GM18520 (cell line): ENCODE measurements around the gene SCRN1.

Experiments
- ATAC-seq: cut with Tn5 transposase; IDR thresholded peaks from one replicate; pipeline ENCODE4 v1.9.1; 2021; ENCODE audit not compliant: unreplicated experiment

The SCRN1 gene

DNA sequence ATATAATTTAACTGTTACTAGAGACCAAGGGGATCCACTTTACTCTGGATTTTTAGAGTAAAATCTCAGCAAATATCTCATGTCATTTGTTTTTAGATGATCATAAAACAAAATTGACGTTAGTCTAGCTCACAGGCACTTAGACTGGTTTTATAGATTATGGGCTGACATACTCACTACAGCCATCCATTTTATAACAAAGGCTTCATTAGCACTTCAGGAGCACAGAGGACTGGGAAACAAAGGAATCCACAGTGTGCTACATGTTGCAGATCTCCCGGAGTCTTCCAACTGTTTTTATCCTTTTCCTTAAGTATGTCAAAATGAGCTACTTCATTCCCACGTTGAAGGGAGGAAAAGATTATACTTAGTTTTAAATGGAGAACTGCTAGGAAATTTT lies 15.9 kb upstream of the SCRN1 start:
- ATAC-seq, result no peak

DNA sequence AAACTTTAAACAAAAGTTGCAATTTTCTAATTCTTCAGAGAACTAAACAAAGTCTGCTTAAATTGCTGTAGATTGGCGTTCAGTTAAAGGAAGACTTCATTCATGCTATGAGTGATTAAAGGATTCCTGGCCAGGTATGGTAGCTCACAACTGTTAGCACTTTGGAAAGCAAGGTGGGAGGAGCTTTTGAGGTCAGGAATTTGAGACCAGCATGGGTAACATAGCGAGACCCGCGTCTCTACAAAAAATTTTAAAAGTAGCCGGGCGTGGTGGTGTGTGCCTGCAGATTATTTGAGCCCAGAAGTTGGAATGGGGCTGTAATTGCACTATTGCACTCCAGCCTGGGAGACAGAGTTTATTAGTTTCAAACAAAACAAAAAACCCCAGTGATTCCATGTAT lies 13.5 kb upstream of the SCRN1 start:
- ATAC-seq, result no peak

DNA sequence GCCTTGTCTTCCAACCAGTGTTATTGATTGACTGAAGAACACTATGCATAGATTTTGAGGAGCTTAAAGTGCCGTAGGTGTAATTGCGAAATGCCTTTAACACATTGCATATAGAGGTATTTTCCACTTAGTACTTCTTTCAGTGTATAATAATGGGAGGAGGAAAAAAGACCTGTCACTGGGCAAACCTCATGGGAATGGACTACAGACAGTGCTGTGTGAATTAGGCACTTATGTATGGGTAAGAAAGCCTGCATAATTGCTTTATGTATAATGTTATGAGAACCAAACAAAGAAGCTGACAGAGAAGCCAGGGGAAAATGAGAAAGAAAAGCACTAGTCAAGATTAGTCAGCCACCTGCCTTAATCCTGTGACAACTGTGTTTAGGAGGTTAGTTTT lies 12.4 kb upstream of the SCRN1 start:
- ATAC-seq, result no peak

DNA sequence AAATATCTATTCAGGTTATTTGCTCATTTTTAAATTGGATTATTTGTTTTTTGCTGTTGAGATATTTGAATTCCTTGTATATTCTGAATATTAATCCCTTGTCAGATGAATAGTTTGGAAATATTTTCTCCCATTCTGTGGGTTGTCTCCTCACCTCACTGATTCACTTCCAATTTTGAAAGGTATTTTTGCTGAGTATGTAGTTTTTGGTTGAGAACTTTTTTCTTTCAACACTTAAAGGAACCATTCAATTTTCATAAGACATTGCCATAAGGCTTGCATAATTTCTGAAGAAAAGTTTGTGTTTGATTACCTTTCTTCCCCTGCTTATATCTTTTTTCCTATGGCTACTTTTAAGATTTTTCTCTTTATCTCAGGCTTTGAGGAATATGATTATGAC lies 8.9 kb upstream of the SCRN1 start:
- no peak for ATAC-seq

DNA sequence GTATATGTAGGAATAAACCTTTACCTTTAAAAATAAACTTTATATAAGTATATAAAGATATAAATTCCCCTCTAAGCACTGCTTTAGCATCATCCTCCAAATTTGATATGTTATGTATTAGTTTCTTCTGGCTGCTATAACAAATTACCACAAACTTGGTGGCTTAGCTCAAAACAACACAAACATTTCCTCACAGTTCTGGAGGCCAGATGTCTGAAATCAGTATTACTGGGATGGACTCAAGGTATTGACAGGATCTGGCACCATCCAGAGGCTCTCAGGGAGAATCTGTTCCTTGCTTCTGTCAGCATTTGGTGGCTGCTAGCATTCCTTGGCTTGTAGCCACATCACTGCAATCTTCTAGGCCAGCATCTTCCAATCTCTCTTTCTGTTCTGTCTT lies 6.7 kb upstream of the SCRN1 start:
- no peak for ATAC-seq

DNA sequence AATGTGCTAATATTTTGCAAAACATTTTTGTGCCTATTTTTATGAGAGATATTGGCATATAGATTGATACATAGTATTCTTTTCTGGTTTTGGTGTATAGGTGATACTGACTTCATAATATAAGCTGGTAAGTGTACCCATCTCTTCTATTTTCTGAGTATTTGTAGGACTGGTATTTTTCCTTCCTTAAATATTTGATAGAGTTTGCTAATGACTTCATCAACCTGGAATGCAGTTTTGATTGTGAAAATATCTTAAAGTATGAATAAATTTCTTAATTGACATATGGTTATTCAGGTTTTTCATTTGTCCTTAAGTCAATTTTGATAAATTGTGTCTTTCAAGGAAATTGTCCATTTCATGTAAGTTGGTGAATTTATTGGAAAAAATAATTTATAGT lies 6.1 kb upstream of the SCRN1 start:
- ATAC-seq, result no peak

DNA sequence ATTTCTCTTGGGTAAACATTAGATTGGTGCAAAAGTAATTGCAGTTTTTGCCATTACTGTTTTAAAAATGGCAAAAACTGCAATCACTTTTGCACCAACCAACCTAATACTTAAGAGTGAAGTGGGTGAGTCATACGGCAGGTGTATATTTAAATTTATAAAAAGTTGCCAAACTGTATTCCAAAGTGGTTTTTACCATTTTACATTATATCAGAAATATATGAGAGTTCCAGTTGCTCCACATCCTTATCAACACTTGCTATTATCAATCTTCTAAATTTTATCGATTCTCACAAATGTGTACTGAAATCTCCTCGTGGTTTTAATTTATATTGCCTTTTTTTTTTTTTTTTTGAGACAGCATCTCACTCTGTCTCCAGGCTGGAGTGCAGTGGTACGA lies 3.5 kb upstream of the SCRN1 start:
- no peak for ATAC-seq

DNA sequence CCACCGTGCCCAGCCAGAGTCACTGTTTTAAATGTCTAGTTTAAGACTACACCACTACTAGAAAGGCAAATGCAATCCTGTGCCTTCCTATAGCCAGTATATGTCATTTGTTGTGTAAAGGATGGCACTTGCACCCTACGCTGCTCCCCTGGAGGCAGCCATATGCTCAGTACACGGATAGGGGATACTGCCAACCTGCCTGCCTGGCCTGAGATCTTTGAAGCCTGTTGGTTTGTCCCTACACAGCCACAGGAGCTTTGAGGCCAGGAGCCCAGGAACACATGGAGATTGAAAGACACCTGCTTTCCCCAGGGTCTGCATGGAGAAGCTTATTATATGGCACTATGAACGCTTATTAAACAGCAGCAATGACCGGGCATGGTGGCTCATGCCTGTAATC lies 2.3 kb upstream of the SCRN1 start:
- ATAC-seq, result no peak

DNA sequence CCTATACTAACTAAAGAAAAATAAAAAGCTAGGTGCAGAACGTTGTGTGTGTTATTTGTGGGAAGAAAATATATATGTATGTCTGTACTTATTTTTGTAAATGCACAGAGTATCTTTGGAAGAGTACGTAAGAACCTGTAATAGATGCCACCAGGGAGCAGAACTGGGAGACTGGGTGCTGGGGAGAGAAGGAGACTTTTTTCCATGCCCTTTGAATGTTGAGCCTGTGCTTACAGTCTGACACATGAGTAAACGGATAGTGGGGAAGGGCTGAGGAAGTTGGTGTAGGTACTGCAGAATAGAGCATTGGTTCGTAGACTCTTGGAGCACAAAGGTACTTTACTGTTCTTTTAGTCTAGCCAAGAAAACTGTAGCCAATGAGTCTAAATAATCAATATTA lies 1.3 kb upstream of the SCRN1 start:
- ATAC-seq, result no peak

DNA sequence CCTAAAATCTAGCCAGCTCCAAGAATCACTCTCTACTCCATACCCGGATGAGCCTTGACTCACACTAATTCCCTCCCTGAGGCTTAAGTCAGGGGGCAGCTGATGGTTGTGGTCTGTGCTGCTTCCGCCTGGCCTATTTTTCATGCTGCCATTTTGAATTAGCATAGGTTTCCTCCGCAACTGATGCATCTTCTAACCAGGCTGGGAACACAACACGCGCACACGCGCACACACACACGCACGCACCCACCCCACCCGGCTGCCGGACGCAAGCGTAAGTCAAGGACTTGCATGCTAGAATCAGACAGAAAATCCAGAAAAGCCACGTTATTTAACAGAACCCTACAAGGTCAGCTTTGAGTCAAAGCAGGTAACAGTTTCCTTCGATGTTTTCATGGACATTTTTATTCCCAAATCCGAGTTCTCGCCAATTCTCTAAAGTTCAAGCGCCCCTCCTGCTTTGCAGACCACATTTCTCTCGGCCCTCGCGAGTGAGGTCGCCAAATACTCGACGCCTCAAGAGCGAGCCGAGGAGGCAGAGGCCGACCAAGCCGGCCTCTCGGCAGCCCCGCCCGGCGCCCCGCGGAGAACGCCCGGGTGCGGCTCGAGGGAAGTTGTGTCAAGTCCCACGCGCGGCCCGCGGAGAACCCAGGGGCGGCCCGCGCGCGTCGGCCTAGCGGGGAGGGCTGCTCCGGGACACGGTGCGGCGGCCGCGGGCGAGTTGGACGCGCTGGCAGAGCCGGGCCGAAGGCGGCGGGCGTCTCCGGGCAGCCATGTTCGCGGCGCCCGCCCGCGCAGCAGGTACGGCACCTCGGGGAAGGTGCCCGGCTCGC lies 961 bp downstream of the SCRN1 start:
- ATAC-seq, result no peak

DNA sequence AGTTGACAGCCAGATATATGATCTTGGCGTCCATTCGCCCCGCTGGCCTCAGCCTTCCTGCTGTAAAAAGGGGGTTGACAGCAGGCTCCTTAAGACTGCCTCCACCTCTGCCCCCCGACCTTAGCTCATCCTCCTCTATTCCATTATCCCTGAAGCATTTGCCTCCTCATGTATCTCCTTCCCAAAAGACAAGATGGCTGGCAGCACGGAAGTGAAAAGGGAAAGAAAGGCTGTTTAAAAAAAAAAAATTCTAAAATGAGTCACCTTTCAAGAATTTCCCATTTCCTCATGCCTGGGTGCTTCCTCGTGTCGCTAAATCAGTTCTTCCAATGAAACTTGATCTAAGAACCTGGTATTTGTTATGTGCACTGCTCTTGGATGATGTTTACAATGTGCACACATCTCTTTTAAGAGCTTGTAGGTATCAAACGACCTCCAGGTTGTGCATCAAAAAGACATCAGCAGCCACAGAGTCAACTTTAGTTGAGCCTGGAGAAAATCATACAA lies 1.7 kb downstream of the SCRN1 start:
- ATAC-seq, result no peak

DNA sequence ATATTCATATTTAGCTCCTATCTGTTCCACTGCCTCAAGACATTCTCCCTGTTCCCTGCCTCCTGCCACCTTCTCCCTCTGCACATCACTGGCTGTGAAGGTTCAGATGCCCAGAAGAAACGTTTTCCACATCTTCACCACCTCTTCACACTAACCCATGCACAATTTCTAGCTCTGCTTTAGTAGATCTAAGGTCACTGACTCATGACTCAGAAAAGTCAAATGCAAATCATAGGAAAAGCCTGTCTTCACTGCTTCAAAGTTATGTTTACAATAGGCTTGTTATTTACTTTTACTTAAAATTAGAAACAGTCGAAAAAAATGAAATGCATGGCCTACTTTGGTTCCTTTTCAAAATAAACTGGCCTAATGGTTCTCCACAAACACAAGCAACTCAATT lies 2.5 kb downstream of the SCRN1 start:
- no peak for ATAC-seq

DNA sequence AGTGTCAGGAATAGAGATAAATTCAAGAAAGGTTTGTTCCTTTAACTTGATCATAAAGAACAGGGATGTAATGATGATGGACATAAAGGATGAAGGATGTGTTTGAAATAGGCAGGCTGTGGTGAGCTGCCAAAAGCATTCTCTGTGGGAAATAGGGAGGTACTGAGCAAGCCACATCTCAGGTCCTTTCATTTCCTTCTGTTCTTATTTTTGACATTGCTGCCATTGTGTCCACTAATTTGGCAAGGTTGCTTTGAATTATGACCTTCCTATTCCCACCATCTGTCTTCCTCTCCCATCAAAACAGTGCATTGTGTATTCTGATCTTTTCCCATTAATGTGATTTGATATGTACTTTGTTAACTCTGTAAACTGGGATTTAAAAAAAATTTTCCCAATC lies 9.4 kb downstream of the SCRN1 start:
- no peak for ATAC-seq

DNA sequence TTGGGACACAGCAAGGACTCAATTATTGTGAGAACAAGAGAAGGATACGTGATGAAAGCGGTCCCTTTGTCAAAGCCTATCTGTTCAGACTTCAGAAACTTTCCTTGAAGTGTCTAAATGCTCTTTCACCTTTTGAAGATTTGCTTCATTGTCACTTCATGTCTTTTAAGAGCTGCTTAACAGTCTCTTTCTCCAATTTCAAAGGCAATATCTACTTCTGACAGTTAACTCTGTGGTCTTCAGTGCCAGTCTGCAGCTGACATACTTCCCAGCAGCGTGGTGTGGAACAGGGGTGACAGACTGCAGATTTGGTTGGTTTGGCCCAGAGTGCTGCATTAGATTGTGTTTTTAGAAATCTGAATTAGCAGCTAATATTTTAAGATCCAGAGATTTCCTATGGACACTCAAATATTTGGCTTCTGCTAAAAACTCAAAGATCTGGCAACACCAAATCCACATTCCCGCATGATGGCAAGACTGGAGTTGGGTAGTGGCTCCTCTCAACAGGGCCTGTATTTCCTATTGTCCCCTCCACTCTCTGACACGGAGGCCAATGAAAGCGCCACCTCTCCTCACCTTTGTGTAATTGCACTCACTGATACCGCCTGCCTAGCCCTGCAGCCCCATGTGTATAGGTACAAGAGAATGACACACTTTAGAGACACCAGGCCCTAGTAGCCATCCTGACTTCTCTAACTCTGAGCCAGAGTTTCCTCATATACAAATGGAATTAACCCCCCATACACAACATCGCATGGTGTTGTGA lies 11.5 kb downstream of the SCRN1 start:
- no peak for ATAC-seq

DNA sequence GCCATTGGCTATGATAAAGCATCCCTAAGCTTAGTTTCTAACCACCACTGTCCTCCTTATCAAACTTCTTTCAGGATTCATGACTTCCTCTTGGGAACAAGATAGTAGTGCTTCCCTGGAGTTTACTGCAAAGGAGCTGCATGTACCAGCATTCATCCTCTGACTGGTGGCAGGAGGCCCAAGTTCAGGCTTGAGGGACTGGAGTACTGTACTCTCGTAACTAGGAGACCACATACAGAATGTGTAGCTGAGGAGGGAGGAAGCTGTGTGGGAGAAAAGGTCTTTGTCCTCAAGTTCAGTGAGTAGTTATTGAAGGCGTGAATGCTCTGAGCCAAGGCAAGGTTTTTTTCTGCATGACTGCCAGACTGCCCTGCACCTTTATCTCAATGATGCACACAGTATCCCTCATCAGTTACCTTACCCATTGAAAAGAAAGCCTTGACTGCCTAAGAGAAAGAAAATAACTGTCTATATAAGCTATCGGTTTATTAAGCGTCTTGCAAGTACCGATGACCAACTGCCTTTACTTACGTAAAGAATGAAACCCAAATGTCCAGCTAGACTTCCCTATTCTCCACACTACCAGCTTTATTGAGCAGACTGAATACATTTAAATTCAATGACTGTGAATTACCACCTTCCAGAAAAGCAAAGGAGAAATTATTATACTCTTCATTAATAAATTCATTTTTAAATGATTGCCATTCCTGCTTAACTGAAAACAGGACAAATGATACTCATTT lies 12.8 kb downstream of the SCRN1 start:
- ATAC-seq, result no peak

DNA sequence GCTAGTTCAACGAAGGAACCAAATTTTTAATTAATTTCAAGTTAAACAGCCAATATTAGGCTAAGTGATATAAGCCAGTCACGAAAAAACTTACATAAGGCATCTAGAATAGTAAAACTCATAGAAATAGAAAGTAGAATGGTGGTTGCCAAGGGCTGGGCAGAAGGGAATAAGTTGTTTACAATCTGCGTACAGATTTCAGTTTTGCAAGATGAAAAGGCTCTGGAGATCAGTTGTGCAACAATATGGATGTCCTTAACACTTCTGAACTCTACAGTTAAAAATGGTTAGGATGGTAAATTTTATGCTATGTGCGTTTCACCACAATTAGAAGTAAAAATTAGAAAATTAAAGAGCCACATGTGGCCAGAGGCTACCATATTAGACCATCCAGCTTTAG lies 13.3 kb downstream of the SCRN1 start:
- no peak for ATAC-seq

DNA sequence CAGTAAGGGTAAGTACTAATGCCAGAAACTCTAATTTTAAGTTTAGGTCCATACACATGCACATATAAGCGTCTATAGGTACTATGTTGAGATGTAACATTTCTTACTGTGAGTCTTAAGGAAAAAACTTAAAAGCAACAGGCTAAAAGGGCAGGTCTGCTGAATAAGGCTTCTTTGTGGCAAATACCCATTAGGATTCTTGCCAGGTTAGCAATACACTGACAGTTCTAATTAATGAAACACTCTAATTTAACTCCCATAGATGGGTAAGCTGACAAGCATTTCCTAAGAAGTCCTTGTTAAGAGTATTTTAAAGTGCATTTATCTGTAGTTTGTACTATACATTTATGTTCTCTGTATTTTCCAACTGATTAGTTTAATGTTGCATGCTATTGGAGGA lies 14.0 kb downstream of the SCRN1 start:
- no peak for ATAC-seq

DNA sequence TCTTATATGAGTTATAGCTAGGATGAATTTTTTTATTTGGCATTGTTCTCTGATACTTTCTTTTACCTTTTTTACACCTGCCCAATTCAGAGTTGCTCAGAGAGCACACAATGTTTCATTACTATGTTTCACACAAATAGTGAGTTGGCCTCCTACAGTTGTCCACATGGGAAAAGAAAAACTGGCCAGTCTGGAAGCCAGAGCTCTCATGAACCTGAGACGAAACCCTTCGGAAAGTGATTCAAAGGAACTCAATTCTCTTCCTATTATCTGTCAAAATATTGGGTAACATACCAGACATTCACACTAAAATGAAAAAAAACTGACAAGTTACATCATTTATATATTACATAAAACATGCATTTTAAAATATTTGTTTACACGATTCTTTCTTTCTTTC lies 15.3 kb downstream of the SCRN1 start:
- no peak for ATAC-seq

DNA sequence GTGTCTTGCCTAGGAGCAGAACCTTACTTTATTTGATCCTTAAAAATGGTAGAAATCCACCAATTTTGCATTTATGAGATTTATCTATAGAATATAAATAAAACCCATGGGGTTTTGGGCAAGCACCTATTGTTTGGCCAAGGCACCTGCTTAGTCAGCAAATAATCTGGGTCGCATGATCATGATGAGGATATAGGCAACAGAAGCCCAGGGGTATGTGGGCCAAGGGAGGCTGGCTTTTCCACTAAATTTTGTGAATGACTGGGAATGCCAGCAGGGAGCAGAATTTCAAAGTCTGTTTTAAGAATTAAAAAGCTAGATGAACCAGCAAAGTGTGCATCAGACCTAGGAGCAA lies 17.3 kb downstream of the SCRN1 start:
- no peak for ATAC-seq

DNA sequence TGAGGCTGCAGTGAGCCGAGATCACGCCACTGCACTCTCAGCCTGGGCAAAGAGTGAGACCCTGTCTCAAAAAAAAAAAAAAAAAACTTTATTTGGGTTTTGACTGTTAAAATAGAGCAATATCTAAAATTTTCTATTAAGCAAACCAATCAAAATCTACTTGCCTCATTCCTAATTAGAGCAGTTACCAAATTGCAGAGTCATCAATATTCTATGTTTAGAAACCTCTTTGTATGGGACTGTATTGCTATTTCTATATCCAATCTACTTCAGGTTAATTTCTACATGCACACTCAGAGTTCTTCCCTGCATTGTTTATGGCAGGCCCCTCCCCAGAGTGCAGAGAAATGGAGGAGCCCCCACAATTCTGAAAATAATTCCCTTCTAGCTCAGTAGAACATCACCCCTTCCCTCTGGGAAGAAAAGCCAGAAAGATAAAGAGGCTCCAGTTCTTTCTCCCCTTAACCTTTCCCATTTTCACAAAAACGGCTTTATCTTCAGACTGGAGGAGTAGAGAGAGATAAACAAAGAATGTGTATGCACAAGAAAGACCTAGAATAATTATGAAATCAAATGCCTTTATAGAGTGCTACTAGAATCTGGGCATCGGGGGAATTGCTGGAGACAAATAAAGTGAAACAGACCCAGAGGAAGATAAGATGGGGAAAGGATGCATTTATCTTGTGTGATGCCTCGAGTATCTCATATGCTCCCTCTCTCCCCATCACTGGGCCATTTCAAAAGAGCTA lies 17.9 kb downstream of the SCRN1 start:
- no peak for ATAC-seq

DNA sequence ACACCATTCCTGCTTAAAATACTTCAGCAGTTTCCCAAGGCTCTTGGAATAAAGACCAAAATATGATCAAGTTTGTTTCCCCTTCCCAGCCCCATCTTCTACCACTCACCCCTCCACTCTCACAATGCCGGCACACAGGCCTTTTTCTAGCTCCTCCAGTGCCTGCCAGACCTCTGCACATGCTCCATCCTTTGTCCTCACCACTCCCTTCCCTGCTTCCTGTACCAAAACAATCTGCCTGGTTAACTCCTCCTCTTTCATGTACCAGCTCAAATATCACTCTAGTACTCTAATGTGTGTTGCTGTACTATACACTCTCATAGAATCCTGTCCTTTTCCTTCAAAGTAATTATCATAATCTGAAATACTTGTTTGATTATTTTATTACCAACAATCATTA lies 19.4 kb downstream of the SCRN1 start:
- no peak for ATAC-seq
